HG03575 (cell line): ENCODE data around the gene EZH1.
"Not testable (repeated sequence)": the region's sequence is repeated elsewhere in the genome, so short reads cannot be mapped to it uniquely, and the experiment has no call there.

Experiments used
- ATAC-seq: cut with Tn5 transposase; IDR thresholded peaks from one replicate; pipeline ENCODE4 v1.9.1; 2021; ENCODE audit not compliant: unreplicated experiment, insufficient number of reproducible peaks, low FRiP score; ENCODE audit errors: extremely low read depth

Gene EZH1

GRCh38 chr17:42743595-42744282 lies 1.1 kb downstream of the EZH1 start:
- no peak for ATAC-seq

- ATAC-seq = not testable (repeated sequence)
Measured at GRCh38 chr17:42742916-42743315, 1.9 kb downstream of the EZH1 start.

- no peak for ATAC-seq
Measured at GRCh38 chr17:42740699-42741098, 4.1 kb downstream of the EZH1 start.

GRCh38 chr17:42725143-42725542 lies 19.7 kb downstream of the EZH1 start:
- ATAC-seq = no peak

- ATAC-seq = no peak
Measured at GRCh38 chr17:42723636-42724035, 21.2 kb downstream of the EZH1 start.

- ATAC-seq = no peak
Measured at GRCh38 chr17:42720996-42721583, 23.8 kb downstream of the EZH1 start.

- no peak for ATAC-seq
Measured at GRCh38 chr17:42709561-42709960, 35.3 kb downstream of the EZH1 start.

- ATAC-seq = no peak
Measured at GRCh38 chr17:42708588-42708987, 36.3 kb downstream of the EZH1 start.

- no peak for ATAC-seq
Measured at GRCh38 chr17:42706732-42707131, 38.1 kb downstream of the EZH1 start.

- no peak for ATAC-seq
Measured at GRCh38 chr17:42704837-42705494, 39.9 kb downstream of the EZH1 start.

- no peak for ATAC-seq
Measured at GRCh38 chr17:42704490-42704836, 40.4 kb downstream of the EZH1 start.

GRCh38 chr17:42702446-42702845 lies 42.4 kb downstream of the EZH1 start:
- ATAC-seq = no peak

- no peak for ATAC-seq
Measured at GRCh38 chr17:42700586-42701289, 44.1 kb downstream of the EZH1 start.

- no peak for ATAC-seq
Measured at GRCh38 chr17:42699415-42699740, 45.5 kb downstream of the EZH1 start.

- ATAC-seq = no peak
Measured at GRCh38 chr17:42698736-42699414, 46.0 kb downstream of the EZH1 start.

GRCh38 chr17:42697108-42697811 lies 47.6 kb downstream of the EZH1 start:
- no peak for ATAC-seq

GRCh38 chr17:42695500-42695899 lies 49.3 kb downstream of the EZH1 start:
- no peak for ATAC-seq

- no peak for ATAC-seq
Measured at GRCh38 chr17:42694524-42694923, 50.3 kb downstream of the EZH1 start.

GRCh38 chr17:42692489-42692888 lies 52.4 kb downstream of the EZH1 start:
- ATAC-seq = no peak
